ENCODE results near the gene NECTIN4.
"Not testable (repeated sequence)": the region's sequence is repeated elsewhere in the genome, so short reads cannot be mapped to it uniquely, and the experiment has no call there.

NECTIN4 gene

DNA sequence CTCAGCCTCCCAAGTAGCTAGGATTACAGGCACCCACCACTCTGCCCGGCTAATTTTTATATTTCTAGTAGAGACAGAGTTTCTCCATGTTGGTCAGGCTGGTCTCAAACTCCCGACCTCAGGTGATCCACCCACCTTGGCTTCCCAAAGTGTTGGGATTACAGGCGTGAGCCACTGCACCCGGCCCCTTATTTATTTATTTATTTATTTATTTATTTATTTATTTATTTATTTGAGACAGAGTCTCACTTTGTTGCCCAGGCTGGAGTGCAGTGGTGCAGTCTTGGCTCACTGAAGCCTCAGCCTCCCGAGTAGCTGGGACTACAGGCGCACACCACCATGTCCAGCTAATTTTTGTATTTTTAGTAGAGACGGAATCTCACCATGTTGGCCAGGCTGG, 23.7 kb downstream of the NECTIN4 start:
- not testable (repeated sequence) for FAIRE-seq; DNase-seq (ENCODE audit: insufficient read length, low spot score)

DNA sequence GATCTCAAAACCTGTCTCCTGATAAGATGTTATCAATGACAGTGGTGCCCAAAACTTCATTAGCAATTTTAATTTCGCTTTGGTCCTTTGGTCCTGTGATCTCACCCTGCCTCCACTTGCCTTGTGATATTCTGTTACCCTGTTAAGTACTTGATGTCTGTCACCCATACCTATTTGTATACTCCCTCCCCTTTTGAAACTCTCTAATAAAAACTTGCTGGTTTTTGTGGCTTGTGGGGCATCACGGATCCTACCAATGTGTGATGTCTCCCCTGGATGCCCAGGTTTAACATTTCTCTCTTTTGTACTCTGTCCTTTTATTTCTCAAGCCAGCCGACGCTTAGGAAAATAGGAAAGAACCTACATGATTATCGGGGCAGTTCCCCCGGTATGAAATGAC, 25.4 kb downstream of the NECTIN4 start:
- DNase-seq (ENCODE audit: insufficient read length, low spot score); FAIRE-seq: not testable (repeated sequence)

DNA sequence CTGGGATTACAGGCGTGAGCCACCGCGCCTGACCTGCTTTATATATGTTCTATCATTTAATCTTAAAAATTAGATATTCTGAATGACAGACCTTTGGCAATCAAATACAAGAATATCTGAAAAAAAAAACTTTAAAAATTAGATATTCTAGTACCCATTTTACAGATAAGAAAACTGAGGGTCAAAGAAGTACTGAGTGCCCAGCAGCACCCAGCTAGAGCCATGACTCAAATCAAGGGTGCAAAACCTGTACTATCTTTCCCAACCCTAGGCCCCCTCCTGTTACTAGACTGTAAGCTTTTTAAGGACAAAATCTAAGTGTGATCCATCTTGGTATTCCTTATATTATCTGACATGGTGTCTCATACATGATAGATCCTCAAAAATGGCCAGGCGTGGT, 27.9 kb downstream of the NECTIN4 start:
- FAIRE-seq, result no peak
- no peak for DNase-seq (ENCODE audit: insufficient read length, low spot score)

DNA sequence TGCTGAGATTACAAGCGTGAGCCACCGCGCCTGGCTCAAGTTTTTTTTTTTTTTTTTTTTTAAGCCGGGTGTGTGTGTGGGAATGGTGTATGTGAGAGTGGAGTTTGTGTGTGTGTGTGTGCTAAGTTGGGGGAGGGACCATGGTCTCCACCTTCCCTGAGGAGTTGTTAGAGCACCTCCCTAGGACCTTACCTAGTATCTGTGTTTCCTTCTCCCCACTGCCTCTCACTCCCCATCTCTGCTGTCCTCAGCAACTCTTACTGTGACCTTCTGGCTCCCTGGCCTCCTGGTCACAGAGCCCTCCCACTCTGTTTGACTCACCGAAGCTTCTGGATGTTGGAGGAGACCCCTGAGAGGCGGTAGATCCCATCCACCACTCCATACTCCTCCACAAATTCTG, 30.1 kb downstream of the NECTIN4 start:
- no peak for DNase-seq (ENCODE audit: insufficient read length, low spot score)
- no peak for FAIRE-seq

DNA sequence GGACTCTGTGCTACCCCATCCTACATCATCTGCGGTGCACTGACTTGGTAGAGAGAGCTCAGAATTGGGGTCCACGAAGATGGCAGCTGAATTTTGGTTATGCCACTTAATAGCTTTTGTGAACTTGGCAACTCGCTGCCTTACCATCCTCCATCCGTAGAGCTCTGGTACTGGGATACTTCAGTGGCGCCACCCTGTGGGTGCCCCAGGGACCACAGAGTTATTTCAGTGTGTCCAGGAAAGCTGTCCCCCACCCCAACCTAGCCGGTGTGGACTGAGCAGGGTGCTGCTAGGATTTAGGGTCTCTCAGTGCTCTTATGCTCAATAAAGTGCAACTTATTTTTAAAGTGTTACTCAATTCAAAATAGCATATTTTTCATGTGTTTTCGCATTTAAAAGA, 34.6 kb downstream of the NECTIN4 start:
- FAIRE-seq (no peak), DNase-seq (ENCODE audit: insufficient read length, low spot score) (no peak)

DNA sequence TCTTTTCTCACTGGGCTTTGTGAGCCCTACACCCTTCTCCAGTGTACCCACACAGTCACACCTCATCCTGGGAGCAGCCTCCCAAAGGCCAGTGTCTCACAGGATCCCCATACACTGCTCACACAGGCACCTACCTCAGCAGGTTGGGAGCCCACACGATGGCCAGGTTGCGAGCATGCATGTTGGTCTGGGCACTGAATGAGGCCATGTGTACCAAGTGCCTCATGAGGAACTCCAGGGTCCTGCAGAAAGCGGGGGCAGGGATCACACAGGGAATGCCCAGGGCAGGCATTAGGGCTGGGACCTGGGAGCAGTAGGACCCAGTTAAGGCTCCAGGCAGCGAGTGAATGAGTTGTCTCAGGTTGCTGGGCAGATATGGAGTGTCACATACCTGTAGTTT, 35.1 kb downstream of the NECTIN4 start:
- DNase-seq (ENCODE audit: insufficient read length, low spot score), result no peak
- no peak for FAIRE-seq

DNA sequence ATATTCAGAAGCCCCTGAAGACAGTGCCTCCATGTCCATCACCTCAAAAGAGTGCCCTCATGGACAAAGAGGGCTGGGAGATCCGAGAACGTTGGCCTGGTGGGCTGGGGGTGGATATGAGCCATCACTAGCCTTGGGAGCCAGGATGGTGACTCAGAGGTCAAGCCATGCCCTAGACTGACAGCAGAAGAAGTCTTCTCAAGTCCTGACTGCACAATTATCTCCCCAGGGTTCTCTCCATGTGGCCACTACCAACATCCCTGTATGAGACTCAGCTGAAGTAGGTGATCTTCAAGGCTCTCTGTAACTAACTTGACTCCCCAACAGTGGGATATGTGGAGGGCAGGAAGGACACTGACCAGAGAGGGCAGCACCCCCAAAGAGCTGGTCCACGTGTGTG, 36.5 kb downstream of the NECTIN4 start:
- DNase-seq (ENCODE audit: insufficient read length, low spot score) (no peak), FAIRE-seq (no peak)

DNA sequence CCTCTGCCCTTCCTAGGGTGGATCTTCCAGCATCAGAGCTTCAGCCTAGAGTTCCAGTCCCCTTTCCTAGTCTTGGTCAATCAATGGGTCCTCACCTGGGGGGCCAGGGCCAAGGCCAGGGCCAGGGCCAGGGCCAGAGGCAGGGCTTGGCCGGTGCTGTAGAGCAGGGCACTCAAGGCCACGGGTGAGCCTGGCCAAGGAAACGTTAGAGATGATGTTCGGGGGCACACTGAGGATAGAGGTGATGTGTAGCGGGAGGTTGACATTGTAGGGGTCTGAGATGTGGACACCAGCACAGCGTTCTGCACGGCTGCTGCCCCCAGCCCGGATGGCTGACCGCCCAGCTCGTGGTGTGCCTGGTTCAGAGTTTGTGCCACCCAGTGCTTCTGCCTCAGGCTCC, 38.1 kb downstream of the NECTIN4 start:
- FAIRE-seq (no peak), DNase-seq (ENCODE audit: insufficient read length, low spot score) (no peak)

DNA sequence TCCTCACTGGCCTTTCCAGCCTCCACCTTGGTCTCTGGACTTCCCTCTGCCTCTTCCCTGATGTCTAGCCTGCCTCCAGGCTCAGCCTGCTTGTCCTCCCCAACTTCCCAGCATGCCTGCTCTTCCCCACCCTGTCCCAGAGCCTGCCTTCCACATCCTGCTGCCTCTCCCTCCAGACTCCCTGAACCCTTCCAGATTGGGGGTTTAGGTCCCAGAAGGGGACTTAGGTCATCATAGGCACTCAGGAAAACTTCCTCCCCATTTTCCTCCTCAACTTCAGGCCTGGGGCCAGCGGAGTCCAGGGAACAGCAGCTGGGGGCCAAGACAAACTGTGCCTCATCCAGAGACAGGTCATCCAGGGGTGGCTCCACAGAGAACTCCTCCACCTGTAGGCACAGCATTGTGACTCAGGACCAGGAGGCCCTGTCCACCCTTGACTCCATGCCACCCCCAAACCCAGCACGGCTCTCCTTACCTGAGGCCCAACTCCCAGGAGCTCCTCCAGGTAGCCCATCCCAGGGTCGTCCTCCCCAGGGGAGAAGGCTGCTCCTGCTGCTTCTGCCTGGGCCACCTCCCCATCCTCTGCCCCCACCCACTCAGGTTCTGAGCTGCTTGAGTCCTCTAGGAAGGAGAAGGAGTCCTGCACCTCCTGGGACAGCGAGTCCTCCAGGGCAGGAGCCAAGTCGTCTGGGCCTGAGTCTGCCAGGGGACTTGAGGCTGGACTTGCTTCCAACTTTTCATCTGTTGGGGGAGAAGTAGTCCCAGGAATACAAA, 40.2 kb downstream of the NECTIN4 start:
- DNase-seq (ENCODE audit: insufficient read length, low spot score), result no peak
- no peak for FAIRE-seq

DNA sequence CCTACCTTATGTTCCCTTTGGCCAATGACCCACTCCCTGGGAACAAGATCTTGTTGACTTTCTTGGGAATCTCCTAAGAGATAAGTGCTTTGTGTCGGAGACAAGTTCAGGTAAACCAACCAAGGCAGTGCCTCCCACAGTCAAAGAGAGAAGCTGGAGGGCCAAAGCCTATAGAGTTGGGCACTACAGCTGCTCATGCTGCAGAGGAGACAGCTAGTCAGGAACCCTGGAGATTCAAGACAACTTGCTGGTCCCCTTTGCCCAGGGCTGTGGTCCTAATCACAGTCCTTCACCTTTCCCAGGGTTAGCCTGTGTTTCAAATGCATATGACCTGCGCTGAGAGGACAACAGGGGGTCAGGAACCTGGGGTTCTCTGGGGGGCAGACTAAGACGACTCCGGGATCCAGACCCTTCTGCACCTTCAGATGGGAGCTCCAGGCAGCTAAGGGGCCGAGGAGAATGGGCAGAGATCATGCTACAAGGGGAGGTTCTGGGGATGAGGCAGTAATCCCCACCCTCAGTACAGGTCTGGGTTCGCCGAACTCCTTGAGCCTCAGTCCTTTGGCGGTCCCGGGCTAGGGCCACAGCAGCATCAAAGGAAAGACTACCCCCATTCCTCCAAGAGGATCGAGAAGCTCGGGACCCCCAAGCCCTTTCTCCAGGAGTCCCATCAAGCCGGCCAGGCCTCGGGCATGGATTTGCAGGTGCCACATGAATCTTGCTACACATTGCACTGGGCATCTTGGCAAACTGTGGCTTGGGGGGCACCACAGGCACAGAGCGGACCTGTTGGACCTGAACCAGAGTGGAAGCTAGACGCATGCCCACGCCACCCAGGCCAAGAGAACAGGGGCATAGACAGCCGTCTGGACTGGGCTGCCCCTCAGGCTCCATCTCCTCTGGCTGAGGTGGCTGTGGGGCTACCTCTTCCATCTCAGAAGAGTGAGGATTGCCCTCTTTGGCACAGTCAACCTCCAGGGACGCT, 41.6 kb downstream of the NECTIN4 start:
- no peak for DNase-seq (ENCODE audit: insufficient read length, low spot score)
- FAIRE-seq, result no peak

DNA sequence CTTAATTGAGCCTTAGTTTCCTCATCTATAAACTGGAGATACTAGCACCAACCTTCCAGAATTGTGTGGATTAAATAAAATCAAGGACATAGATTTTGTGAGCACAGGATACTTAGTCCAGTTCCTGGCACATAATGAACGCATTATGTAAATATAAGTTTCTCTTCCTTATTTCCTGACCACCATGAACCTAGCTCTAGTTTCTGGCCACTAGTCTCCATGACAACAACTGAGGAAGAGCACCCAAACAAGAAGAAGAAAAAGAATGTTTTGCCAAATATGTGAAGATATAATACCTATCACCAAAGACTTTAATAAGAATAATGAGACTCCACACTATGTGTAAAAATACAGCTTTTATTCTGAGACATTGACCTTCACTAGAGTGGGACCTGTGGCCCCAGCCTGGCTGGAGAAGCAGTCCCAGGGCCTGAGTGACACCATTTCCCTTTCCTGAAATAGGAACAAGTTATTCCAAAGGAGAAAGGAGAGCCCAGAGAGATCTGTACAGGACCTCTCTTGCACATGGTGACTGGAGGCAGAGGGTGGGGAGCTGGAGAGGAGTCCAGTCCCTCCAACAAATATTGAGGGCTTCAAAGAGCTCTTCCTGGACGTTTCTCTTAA, 42.6 kb downstream of the NECTIN4 start:
- FAIRE-seq (no peak), DNase-seq (ENCODE audit: insufficient read length, low spot score) (no peak)

DNA sequence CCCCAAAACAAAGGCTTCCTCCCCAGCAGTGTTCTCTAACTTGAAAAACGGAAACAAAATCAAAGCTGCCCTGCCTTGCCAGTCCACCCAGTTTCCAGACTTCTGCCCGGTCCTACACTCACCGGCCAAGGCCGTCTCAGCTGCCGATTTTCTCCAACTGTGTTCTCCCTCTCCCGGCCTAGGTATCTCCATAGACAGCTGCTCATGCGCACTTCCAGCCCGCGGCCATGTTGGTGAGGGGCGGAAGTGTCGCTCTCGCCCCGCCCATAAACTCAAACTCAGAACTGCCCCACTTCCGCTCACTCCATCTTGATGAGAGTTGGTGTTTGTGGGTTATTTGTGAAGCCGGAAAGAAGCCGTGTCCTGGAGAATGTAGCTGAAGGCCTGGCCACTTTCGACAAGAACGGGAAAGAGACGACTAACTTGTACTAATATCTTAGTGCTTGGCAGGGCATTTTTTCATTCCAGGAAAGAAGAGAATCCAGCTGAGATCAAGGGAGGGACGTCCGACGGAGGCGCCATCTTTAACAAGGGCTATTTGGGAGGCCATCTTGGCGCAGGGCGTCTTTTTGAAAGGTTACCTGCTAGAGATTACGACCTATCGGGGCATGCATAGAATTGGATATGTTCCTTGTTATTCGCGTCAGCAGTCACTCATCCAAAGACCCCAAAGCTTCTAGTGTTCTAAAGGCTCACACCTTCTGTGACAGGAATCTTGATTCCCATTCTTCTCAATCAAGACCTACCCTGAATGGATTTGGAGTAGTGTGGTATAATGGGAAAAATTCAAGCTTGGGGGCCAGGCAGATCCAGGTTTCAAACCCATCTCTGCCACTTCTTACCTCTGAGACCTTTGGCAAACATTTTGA, 43.4 kb downstream of the NECTIN4 start, which contains the start of gene USF1:
Gene USF1 (minus strand): TSS at position 242 of the 869 bp plus-strand sequence. CDS start 2,702 bp downstream, outside the sequence.
- DNase-seq (ENCODE audit: insufficient read length, low spot score), result peak; percentile 85

DNA sequence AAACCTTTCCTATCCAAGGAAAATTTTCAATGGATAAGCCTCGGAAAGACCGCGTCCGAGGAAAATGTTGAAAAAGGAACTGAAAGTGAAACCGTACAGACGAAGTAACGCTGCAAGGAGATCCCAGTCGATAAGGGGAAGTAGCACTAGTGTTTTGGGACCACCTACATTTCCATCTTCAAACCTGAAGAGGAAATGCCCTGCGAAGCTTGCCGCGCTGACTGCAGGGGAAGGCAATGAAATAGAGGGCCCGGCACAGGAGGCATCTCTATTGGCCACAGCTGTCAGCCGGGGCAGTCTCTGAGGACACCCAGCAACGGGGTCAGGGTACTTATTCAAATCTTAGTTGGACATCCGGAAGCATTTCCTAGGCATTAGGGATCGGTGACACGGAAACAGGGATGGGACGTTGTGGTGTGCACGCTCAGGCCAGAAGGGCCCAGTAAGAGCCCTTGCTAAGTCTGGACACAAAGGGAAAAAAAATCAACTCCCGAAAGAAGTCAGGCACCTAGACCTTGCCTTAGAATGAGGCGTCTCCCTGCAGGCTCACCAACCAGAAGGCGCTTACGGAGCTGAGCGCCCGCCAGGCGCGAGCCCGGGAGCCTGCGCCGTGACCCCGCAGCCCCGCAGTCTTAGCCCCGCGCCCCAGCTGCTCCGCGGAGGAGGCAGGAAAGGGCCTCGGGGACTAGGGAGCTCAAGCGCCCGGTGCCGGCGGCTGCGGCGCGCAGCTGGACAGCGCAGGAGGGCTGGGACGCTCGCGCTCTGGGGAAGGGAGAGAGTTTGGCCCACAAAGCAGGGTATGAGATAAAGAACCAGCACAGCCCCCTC, 44.2 kb downstream of the NECTIN4 start:
- no peak for FAIRE-seq
- DNase-seq (ENCODE audit: insufficient read length, low spot score), result peak; percentile 51

More for the DNA sequence above, 43.4 kb downstream of the NECTIN4 start, which contains the start of gene USF1:
- no peak for FAIRE-seq

DNA sequence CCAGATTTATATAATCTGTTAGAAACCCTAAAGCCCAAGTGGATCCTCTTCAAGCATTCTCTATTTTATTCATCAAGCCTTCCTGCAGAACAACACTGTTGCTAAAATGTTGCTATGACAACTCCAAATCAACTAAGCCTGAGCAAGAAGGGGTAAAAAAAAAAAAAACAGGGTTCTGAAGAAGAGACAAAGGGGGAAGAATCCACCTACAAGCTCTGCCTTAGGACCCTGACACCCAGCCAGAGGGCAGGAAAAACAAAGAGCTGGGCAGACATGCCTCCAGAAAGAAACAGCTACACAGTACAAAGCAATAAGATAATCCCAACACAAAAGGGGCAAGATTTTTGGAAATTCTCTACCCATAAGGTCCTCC, 44.8 kb downstream of the NECTIN4 start:
- DNase-seq (ENCODE audit: insufficient read length, low spot score) (no peak), FAIRE-seq (no peak)

DNA sequence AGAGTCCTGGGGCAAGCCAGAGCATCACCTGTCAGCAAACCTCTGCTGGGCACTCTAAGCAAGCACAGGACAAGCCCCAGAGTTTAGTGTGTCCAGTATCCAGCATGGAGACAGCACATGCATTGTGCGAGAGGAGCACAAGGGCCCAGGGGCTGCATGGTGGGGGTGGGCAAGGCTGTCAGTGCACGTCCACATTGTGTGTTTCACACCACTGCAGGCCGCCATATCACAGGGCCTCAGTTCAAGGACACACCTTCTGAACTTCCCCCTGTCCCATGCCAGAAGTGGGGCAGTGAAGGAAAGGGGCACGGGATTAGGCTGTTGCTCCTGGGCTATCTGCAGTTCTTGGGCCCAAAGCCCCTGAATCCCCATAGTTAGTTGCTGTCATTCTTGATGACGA, 49.8 kb downstream of the NECTIN4 start:
- no peak for FAIRE-seq
- no peak for DNase-seq (ENCODE audit: insufficient read length, low spot score)

DNA sequence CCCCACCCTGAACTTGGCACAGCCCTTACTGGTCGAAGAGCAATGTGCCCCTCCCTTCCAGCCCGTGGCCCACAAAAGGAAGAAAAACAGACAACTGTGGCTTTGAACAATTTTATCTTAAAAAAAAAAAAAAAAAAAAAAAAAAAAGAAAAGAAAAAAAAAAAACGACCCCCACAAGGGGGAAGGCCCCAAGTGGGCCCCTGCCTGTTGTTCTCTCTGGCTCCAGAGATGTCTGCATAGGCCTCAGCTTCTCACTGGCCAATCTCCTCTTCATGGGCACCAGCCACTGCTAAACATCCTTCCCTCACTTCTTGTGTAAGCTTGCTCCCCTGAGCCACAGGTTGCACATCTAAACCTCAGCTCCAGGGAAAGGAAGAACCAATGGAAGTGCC, 50.2 kb downstream of the NECTIN4 start:
- no peak for DNase-seq (ENCODE audit: insufficient read length, low spot score)
- FAIRE-seq, result no peak

DNA sequence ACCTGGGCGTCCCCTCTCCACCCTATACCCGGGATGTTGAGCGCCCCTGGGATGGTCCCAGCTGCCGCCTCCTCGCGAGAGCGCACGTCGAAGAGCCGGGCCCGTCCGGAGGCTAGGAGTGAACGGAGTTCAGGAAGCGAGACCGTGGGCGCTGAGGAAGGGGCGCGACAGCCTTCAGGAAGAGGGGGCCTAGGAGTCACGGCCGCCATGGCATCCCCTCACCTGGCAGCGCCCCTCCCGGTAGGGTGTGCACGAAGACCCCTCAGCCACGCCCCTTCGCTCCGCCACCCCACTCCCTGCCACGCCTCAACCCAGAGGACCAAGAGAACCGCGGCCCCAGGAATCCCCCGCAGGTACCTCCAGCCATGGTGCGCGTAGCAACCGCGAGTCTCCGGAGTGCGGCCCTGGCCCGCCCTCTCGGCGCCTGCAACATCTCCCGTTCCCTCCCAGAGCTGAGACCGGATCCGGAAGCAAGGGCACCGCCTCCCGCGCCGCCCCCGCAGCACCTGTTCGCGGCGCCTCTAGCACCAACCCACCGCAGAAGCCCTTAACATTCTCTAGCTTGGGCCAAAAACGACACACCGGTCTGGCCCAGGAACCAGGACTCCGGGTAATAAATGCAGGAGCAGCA, 50.7 kb downstream of the NECTIN4 start, which contains the start of gene TSTD1:
Gene TSTD1 (minus strand): TSS at position 442 of the 631 bp plus-strand sequence. CDS start 75 bp downstream, at position 367.
- DNase-seq (ENCODE audit: insufficient read length, low spot score), result peak; percentile 32
- FAIRE-seq, result no peak

DNA sequence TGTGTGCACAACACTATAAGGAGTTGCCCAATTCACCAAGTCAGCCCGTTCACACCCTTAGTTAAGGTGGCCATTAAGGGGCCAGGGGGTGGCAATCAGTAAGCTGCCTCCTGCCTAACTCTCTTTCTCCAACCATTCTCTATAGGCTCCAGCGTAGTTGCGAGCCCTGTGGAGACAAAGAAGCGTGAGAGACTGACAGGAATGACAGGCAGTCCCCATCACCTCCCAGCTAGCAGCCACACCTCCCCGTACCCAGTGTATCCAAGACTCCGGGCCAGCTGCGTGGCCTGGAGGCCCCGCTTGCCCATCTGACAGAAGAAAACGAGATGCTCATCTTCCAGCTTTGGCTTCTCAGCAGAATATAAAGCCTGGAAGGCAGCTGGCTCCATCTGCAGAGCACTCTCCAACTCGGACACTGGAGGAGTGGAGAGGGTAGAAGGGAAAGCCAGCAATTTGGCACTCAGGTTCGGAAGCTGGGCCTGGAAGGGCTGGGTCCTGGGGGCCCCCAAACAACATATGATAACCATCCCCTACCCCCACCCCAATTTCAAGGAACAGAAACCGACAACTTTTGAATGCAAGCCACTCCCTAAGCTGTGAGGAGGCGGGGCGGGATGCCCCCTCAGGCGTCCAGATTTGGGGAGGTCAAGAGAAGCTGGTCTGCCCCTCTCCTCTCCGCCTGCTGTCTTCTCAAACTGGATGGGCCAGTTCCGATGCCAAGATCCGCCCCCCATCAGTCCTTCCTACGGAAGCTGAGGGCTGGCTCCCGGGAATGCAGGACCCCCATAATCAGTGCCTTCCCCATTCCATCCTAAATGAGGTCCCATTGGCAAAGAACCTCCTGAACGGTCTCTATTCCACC, 51.5 kb downstream of the NECTIN4 start:
- no peak for FAIRE-seq

More for the DNA sequence above, 51.5 kb downstream of the NECTIN4 start:
- DNase-seq (ENCODE audit: insufficient read length, low spot score), result no peak
